ENCODE data around the gene PDK1. TPM values are rescaled to one million over a fixed set of nuclear protein-coding genes. Genes with fewer than 3 reads are reported as not detected.
A peak's percentile ranks its signal among the peaks of the same experiment; 100 is the strongest.
"Not testable (repeated sequence)": the region's sequence is repeated elsewhere in the genome, so short reads cannot be mapped to it uniquely, and the experiment has no call there.

Gene PDK1
- 10 to 100 TPM; 25.5 to 34.0 TPM for total RNA-seq
- 46.8 to 49.7 reads per million in 2 donors for total RNA-seq

DNA sequence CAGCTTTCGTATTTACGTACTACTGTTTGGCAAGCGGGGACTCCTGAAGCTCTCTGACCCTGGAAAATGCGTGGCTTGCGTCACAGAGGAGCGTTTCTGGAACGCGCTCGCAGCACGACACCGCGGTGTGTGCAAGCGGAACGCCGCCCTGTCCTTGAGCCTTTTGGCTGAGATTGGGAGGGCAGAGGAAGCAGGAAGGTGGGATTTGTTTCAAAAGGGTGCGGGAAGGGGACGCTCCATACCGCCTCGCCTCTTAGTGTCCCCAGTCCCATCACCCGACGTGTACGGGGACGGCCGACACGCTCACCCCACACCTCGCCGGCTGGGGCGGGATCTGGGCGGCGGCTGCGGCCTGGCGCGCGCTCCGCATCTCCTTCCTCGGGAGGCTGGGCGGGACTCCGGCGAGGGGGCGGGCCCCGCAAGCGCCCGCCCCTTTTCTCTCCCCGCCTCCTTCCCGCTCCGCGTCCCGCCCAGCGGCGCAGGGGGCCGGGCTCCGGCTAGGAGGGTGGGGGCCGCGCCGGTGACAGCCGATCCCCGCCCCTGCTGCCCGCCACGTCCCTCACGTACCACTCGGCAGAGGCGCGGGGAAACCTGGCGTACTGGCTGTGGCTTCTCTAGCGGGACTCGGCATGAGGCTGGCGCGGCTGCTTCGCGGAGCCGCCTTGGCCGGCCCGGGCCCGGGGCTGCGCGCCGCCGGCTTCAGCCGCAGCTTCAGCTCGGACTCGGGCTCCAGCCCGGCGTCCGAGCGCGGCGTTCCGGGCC lies at the start of gene PDK1:
PDK1 (plus strand) TSS at position 569 of the 762 bp plus-strand sequence; CDS start at position 630, 61 bp downstream.
- ATAC-seq = peak; percentile 96
- Mint-ChIP-seq H3K27ac (peak within 1 kb of the TSS; percentile 34), H3K27me3 (no peaks in the 10 kb centered on the region), H3K4me3 (peak within 1 kb of the TSS; percentile 93), H3K36me3 (ENCODE audit: low read depth) (no peaks in the 10 kb centered on the region), H3K4me1 (peaks cover 27% of the 10 kb centered on the region)
- H3K9me3 ChIP-seq (ENCODE audit: control insufficient read depth, low read length, poor library complexity, severe bottlenecking) = no peaks in the 10 kb centered on the region
- DNase-seq = peak; percentile 89 to 91 (median 91)

DNA sequence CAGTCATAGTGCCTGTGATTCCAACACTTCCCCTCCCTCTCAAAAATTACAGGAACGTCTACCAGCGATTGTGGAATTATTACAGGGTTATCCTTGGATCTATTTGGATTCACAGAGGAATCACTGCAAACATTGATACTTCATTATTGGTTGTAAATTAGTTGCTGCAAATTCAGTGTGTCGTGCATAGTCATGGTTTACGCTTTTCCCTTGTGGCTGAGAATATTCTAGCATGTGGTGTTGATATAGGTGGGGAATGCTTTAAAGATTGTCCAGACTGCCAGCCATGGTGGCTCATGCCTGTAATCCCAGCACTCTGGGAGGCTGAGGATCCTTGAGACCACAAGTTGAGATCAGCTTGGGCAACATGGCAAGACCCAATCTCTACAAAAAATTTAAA lies 48.7 kb upstream of the PDK1 start:
- Mint-ChIP-seq H3K4me1 (peaks cover 5% of the 10 kb centered on the region), H3K4me3 (no peak overlapping the region), H3K36me3 (ENCODE audit: low read depth) (peaks cover 7% of the 10 kb centered on the region), H3K27ac (no peak overlapping the region), H3K27me3 (no peaks in the 10 kb centered on the region)
- no peak for ATAC-seq
- no peaks in the 10 kb centered on the region for H3K9me3 ChIP-seq (ENCODE audit: control insufficient read depth, low read length, poor library complexity, severe bottlenecking)
- DNase-seq = no peak

DNA sequence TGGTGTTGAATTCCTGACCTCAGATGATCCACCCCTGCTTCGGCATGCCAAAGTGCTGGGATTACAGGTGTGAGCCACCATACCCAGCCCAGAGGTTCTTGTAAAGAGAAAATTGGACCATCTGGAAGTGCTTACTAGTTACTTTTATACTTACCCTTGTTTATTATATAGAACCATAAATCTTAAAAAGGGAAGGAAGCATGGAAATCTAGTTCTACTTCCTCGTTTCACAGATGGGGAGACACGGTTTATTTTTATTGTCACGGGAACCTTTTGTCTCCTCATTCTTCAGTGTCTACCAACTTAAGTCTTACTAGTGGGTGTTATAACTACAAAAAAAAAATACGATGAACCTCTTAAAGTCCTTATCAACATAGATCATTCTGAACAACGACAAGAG lies 45.8 kb upstream of the PDK1 start:
- H3K9me3 ChIP-seq (ENCODE audit: control insufficient read depth, low read length, poor library complexity, severe bottlenecking) = no peaks in the 10 kb centered on the region
- no peak for ATAC-seq
- Mint-ChIP-seq H3K27me3 (no peaks in the 10 kb centered on the region), H3K36me3 (ENCODE audit: low read depth) (peaks cover 5% of the 10 kb centered on the region), H3K4me3 (no peak overlapping the region), H3K4me1 (peaks cover 5% of the 10 kb centered on the region), H3K27ac (peak overlapping the region; percentile 14)
- no peak for DNase-seq

DNA sequence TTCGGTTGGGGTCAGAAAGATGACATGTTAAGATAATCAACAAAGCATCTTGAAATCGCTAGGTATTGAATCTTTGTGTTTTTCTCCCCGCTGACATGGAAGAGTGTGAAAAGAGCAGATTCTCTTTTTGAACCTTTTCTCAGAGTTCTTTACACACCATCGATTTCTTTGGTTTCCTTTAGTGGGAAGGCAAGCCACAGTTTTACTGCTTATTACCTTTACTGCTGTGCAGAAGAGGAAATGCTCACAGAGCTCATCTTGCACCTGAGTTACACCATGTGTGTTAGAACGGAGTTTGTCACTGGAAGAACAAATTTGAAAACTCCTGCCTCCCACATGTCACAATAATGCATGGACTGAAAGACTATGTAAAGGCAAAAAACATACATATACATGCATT lies 45.3 kb upstream of the PDK1 start:
- no peaks in the 10 kb centered on the region for H3K9me3 ChIP-seq (ENCODE audit: control insufficient read depth, low read length, poor library complexity, severe bottlenecking)
- no peak for ATAC-seq
- Mint-ChIP-seq H3K4me1 (peaks cover 5% of the 10 kb centered on the region), H3K27me3 (no peaks in the 10 kb centered on the region), H3K27ac (peak overlapping the region; percentile 14), H3K4me3 (no peak overlapping the region), H3K36me3 (ENCODE audit: low read depth) (peaks cover 5% of the 10 kb centered on the region)
- DNase-seq = no peak

DNA sequence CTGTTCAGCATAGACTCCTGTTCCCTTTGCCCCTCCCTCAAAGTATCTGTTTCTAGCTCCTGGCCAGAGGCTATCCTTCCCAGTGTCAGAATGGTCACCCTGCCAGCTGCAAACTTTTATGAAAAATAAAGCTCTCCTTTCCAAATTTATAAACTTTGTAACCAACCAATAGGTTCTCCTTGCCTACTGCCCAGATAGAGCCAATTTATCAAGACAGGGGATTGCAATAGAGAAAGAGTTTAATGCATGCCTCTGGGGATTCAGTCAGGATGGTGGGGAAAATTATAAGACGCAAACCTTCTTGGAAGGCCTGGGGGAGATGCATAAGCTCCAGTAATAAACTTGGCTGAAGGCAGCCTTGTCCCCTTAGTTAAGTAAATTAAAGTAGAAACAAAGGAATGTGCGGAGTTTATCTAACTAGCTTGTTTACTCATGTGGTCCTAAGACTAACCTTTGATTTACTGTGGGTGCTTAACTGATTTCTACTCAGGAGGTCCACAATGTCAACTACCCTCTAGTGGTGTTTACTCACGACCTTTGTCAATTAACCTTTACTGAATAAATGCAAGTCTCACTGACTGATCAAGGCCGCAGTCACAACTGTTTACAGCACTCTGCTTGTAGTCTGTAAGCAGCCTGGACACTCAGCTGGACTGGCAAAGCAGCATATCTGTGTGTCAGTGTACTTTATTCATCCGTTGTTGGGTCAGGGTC lies 42.9 kb upstream of the PDK1 start:
- H3K4me1 Mint-ChIP-seq = peaks cover 5% of the 10 kb centered on the region
- H3K4me3 Mint-ChIP-seq = no peak overlapping the region
- ATAC-seq (no peak), DNase-seq (no peak)
- no peaks in the 10 kb centered on the region for H3K36me3 Mint-ChIP-seq (ENCODE audit: low read depth)
- H3K27ac Mint-ChIP-seq = no peak overlapping the region
- H3K9me3 ChIP-seq (ENCODE audit: control insufficient read depth, low read length, poor library complexity, severe bottlenecking) = no peaks in the 10 kb centered on the region
- no peaks in the 10 kb centered on the region for H3K27me3 Mint-ChIP-seq

DNA sequence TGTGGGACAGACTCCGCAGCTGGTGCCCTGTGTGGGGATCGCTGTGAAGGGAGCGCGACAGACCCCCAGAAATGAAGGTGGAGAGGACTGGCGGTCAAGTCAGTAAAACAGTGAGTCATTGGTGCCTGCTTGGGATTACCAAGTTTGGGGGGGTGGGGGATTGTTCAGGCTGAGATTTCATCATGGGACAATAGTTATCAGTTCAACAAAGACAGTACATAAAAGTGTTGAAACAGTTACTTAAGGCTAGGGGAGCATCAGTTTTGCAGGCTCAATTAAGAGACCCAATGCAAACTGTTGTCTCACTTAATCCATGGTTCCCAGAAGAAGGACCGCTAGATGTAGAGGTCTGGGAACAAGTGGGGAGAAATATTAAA lies 42.4 kb upstream of the PDK1 start:
- Mint-ChIP-seq H3K36me3 (ENCODE audit: low read depth) (no peaks in the 10 kb centered on the region), H3K4me3 (no peak overlapping the region), H3K27me3 (no peaks in the 10 kb centered on the region), H3K4me1 (peaks cover 5% of the 10 kb centered on the region), H3K27ac (no peak overlapping the region)
- ATAC-seq (no peak), DNase-seq (no peak)
- H3K9me3 ChIP-seq (ENCODE audit: control insufficient read depth, low read length, poor library complexity, severe bottlenecking) = no peaks in the 10 kb centered on the region

DNA sequence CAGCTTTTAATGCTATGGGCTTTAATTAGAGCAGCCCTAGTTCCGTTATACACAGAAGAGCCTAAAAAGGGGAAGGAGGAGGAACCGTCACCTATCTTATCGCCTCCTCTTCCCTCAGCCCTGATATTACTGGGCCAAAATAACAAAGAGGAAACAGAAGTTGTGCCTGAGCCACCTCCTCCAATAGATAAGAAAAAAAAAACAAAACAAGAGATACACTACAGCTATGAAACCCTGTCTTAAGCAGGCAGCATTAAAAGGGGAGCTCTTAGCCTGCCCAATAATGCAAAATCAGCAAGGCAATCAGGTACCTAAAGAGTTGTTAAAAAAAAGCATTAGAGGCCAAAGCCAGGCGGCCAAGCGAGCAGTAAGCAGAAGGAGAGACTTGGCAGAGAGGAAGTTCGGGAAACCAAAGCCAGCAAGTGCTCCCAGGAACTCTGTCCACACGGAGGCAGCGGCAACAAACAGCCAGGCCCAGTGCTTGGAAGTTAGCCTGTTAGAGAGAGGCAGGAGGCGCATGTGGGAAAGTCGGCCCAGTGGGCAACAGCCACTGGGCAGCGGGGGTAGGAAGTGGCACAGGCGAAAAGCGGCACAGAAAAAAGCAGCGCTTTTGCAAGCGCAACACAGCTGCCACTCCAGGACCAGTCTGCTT lies 41.8 kb upstream of the PDK1 start:
- no peaks in the 10 kb centered on the region for H3K9me3 ChIP-seq (ENCODE audit: control insufficient read depth, low read length, poor library complexity, severe bottlenecking)
- Mint-ChIP-seq H3K27ac (no peak overlapping the region), H3K4me1 (peaks cover 5% of the 10 kb centered on the region), H3K4me3 (no peak overlapping the region), H3K27me3 (no peaks in the 10 kb centered on the region), H3K36me3 (ENCODE audit: low read depth) (no peaks in the 10 kb centered on the region)
- ATAC-seq (peak; percentile 39), DNase-seq (no peak)

DNA sequence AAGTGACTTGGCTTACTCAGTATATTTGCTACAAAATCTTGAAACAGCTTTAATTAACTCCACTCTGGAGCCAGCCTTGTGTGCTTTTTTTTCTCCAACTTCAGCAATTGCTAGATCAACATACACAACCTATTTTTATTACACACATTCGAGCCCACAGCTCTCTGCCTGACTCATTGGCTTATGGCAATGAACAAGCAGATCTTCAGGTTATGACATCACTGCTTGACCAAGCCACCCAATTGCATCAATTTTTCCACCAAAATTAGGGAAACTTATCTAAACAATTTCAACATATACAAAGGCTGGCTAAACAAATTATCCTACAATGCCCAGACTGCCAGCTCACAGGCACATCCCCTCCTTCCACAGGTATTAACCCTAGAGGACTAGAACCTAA lies 39.6 kb upstream of the PDK1 start:
- H3K4me3 Mint-ChIP-seq = no peak overlapping the region
- no peak overlapping the region for H3K27ac Mint-ChIP-seq
- ATAC-seq = no peak
- no peaks in the 10 kb centered on the region for H3K27me3 Mint-ChIP-seq
- DNase-seq = no peak
- H3K9me3 ChIP-seq (ENCODE audit: control insufficient read depth, low read length, poor library complexity, severe bottlenecking) = no peaks in the 10 kb centered on the region
- no peaks in the 10 kb centered on the region for H3K4me1 Mint-ChIP-seq
- no peaks in the 10 kb centered on the region for H3K36me3 Mint-ChIP-seq (ENCODE audit: low read depth)

DNA sequence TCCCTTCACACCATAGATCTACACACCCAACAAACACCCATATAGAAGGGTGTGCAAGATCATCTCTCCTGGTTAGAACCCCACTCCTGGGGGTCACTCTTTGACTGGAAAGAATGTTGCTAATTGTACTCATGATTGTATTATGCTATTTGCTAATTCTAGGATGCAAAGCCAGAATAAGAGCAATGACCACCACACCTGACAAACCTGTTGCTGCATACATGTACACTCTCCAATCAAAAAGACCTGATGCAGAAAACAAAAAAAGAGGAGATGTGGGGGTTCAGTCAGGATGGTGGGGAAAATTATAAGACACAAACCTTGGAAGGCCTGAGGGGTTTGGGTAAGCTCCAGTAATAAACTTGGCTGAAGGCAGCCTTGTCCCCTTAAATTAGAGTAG lies 36.9 kb upstream of the PDK1 start:
- Mint-ChIP-seq H3K4me3 (no peak overlapping the region), H3K36me3 (ENCODE audit: low read depth) (peaks cover 2% of the 10 kb centered on the region), H3K4me1 (no peaks in the 10 kb centered on the region), H3K27me3 (no peaks in the 10 kb centered on the region), H3K27ac (no peak overlapping the region)
- H3K9me3 ChIP-seq (ENCODE audit: control insufficient read depth, low read length, poor library complexity, severe bottlenecking) = no peaks in the 10 kb centered on the region
- no peak for ATAC-seq
- DNase-seq = no peak

DNA sequence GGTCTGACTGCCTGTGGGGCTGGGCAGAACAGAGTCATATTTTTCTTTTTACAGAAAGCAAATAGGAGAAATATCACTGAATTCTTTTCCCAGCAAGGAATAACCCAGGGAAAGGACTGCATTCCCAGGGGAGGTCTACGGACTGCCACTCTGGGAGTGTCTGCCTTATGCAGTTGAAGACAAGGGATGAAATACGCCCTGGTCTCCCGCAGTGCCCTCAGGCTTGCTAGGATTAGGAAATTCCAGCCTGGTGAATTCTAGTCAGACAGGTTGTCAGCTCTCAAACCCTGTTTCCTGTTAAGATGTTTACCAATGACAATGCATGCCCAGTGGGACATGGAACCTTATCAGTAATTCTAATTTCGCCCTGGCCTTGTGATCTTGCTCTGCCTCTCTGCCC lies 30.3 kb upstream of the PDK1 start:
- peaks cover 2% of the 10 kb centered on the region for H3K36me3 Mint-ChIP-seq (ENCODE audit: low read depth)
- no peaks in the 10 kb centered on the region for H3K4me1 Mint-ChIP-seq

DNA sequence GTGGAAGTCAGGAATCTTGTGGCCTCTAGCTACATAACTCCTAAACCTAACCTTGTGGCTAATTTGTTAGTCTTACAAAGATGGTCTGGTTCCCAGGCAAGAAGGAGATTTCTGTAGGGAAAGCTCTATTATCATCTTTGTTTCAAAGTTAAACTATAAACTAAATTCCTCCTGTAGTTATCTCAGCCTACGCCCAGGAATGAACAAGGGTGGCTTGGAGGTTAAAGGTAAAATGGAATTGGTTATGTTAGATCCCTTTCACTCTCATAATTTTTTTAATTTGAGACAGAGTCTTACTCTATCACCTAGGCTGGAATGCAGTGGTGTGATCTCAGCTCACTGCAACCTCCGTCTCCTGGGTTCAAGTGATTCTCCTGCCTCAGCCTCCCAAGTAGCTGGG lies 24.6 kb upstream of the PDK1 start:
- H3K9me3 ChIP-seq (ENCODE audit: control insufficient read depth, low read length, poor library complexity, severe bottlenecking) = peaks cover 2% of the 10 kb centered on the region
- Mint-ChIP-seq H3K4me3 (no peak overlapping the region), H3K4me1 (no peaks in the 10 kb centered on the region), H3K36me3 (ENCODE audit: low read depth) (peaks cover 4% of the 10 kb centered on the region), H3K27me3 (no peaks in the 10 kb centered on the region), H3K27ac (no peak overlapping the region)
- ATAC-seq = no peak
- DNase-seq = no peak

More for the DNA sequence above, 30.3 kb upstream of the PDK1 start:
- Mint-ChIP-seq H3K4me3 (no peak overlapping the region), H3K27ac (no peak overlapping the region), H3K27me3 (no peaks in the 10 kb centered on the region)
- no peak for ATAC-seq
- no peak for DNase-seq
- H3K9me3 ChIP-seq (ENCODE audit: control insufficient read depth, low read length, poor library complexity, severe bottlenecking) = no peaks in the 10 kb centered on the region

DNA sequence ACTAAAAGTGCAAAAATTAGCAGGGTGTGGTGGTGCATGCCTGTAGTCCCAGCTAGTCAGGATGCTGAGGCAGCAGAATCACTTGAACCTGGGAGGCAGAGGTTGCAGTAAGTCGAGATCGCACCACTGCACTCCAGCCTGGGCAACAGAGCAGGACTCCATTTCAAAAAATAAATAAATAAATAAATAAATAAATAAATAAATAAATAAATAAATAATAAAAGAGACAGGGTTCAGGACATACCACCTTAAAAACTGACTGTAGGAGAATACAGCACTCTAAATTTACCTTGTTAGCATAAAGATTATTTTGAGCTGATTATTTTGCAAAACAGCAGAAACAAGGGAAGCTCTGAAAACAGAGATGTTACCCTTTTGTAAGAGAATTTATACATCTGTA lies 23.4 kb upstream of the PDK1 start:
- H3K9me3 ChIP-seq (ENCODE audit: control insufficient read depth, low read length, poor library complexity, severe bottlenecking); H3K4me3 Mint-ChIP-seq; H3K36me3 Mint-ChIP-seq (ENCODE audit: low read depth); DNase-seq; H3K27me3 Mint-ChIP-seq; H3K4me1 Mint-ChIP-seq; ATAC-seq; H3K27ac Mint-ChIP-seq: not testable (repeated sequence)

DNA sequence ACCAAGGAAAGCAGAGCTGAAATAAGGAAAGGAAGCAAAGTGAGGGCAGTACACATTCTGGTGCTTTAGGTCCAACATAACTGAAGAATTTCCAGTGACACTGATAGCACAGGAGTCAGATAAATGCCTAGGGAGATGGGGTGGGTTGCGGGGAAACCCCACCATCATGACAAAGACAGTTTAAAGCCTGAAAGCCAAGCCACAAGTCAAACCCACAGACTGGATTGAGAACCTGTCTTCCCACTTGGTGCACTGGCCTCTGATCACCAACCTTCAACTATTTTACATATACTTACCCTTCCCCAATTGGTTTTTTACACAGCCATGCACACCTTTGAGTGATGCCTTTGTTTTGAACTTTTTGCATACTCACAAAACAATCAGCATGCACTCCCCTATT lies 22.2 kb upstream of the PDK1 start:
- no peak overlapping the region for H3K4me3 Mint-ChIP-seq
- no peak for ATAC-seq
- peaks cover 2% of the 10 kb centered on the region for H3K9me3 ChIP-seq (ENCODE audit: control insufficient read depth, low read length, poor library complexity, severe bottlenecking)
- DNase-seq = no peak
- H3K4me1 Mint-ChIP-seq = no peaks in the 10 kb centered on the region
- H3K27ac Mint-ChIP-seq = no peak overlapping the region
- peaks cover 4% of the 10 kb centered on the region for H3K36me3 Mint-ChIP-seq (ENCODE audit: low read depth)
- no peaks in the 10 kb centered on the region for H3K27me3 Mint-ChIP-seq
